ENCODE results near the gene TLR2.

GRCh38 chr4:153725136-153725830 lies 41.2 kb downstream of the TLR2 start:
- no peak for TF ChIP-seq CTCF (conservative IDR thresholded peaks at IDR 0.05; ENCODE audit: low read depth in 2 of 2)
- TF ChIP-seq POLR2AphosphoS5 (IDR thresholded peaks at IDR 0.05; ENCODE audit: low read depth): no peak
- TF ChIP-seq EZH2 (IDR thresholded peaks at IDR 0.05; ENCODE audit: low read depth, unreplicated experiment): no peak
- TF ChIP-seq EZH2phosphoT487 (IDR thresholded peaks at IDR 0.05; ENCODE audit: unreplicated experiment): no peak
- no peak for TF ChIP-seq CREB1 (CRISPR knock-in tag; IDR thresholded peaks at IDR 0.05; ENCODE audit: low read depth)
- TF ChIP-seq, protein P1, sequence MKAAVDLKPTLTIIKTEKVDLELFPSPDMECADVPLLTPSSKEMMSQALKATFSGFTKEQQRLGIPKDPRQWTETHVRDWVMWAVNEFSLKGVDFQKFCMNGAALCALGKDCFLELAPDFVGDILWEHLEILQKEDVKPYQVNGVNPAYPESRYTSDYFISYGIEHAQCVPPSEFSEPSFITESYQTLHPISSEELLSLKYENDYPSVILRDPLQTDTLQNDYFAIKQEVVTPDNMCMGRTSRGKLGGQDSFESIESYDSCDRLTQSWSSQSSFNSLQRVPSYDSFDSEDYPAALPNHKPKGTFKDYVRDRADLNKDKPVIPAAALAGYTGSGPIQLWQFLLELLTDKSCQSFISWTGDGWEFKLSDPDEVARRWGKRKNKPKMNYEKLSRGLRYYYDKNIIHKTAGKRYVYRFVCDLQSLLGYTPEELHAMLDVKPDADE (IDR thresholded peaks at IDR 0.05): no peak
- TF ChIP-seq, protein P2, sequence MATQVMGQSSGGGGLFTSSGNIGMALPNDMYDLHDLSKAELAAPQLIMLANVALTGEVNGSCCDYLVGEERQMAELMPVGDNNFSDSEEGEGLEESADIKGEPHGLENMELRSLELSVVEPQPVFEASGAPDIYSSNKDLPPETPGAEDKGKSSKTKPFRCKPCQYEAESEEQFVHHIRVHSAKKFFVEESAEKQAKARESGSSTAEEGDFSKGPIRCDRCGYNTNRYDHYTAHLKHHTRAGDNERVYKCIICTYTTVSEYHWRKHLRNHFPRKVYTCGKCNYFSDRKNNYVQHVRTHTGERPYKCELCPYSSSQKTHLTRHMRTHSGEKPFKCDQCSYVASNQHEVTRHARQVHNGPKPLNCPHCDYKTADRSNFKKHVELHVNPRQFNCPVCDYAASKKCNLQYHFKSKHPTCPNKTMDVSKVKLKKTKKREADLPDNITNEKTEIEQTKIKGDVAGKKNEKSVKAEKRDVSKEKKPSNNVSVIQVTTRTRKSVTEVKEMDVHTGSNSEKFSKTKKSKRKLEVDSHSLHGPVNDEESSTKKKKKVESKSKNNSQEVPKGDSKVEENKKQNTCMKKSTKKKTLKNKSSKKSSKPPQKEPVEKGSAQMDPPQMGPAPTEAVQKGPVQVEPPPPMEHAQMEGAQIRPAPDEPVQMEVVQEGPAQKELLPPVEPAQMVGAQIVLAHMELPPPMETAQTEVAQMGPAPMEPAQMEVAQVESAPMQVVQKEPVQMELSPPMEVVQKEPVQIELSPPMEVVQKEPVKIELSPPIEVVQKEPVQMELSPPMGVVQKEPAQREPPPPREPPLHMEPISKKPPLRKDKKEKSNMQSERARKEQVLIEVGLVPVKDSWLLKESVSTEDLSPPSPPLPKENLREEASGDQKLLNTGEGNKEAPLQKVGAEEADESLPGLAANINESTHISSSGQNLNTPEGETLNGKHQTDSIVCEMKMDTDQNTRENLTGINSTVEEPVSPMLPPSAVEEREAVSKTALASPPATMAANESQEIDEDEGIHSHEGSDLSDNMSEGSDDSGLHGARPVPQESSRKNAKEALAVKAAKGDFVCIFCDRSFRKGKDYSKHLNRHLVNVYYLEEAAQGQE (IDR thresholded peaks at IDR 0.05; ENCODE audit: unreplicated experiment): no peak
- TF ChIP-seq ZNF462 (CRISPR knock-in tag; IDR thresholded peaks at IDR 0.05): no peak
- no peak for TF ChIP-seq JUNB (IDR thresholded peaks at IDR 0.05; ENCODE audit: unreplicated experiment)

Measured in GM23338 (cell line).